Activated T-helper 17 cell treated with anti-CD3 and anti-CD28 coated beads, Interleukin-2, amount 50 U/mL, for 72 hours (primary cell): ENCODE data around the gene CPLX1. TPM values are rescaled to one million over a fixed set of nuclear protein-coding genes. Genes with fewer than 3 reads are reported as not detected.

ENCODE experiments used
- ATAC-seq: fragments of 150-1000 bp; cut with Tn5 transposase; replicated peaks from 2 replicates; pipeline ENCODE4 v1.10.0; 2021; ENCODE audit warnings: mild to moderate bottlenecking, moderate library complexity
- H3K27ac Mint-ChIP-seq: one replicate; pipeline ENCODE4 v1.8.0; 2022; ENCODE audit warnings: mixed read lengths
- H3K27me3 Mint-ChIP-seq: one replicate; pipeline ENCODE4 v1.8.0; 2022; ENCODE audit warnings: mixed read lengths
- H3K36me3 Mint-ChIP-seq: one replicate; pipeline ENCODE4 v1.8.0; 2022; ENCODE audit warnings: low read depth, mild to moderate bottlenecking, mixed read lengths
- H3K4me1 Mint-ChIP-seq: one replicate; pipeline ENCODE4 v1.8.0; 2022; ENCODE audit warnings: mixed read lengths
- H3K4me3 Mint-ChIP-seq: one replicate; pipeline ENCODE4 v1.8.0; 2022; ENCODE audit warnings: mild to moderate bottlenecking, mixed read lengths
- H3K9me3 Mint-ChIP-seq: one replicate; pipeline ENCODE4 v1.8.0; 2022; ENCODE audit warnings: mixed read lengths
- total RNA-seq, 2 donors: library from RNA; stranded (reverse); gene quantifications; one replicate each; pipeline ENCODE4 v1.2.3, GENCODE V29; 2022

CPLX1 gene
- total RNA-seq, 2 donors from 2014 or later = 0.50 to 3.6 TPM

- H3K27me3 Mint-ChIP-seq = no peaks in the 10 kb centered on the region
- peaks cover 45% of the 10 kb centered on the region for H3K36me3 Mint-ChIP-seq
Measured at GRCh38 chr4:735583-735982, 90.3 kb downstream of the CPLX1 start.

More at GRCh38 chr4:735583-735982, 90.3 kb downstream of the CPLX1 start:
- H3K4me3 Mint-ChIP-seq = no peak overlapping the region
- H3K4me1 Mint-ChIP-seq = no peaks in the 10 kb centered on the region
- H3K9me3 Mint-ChIP-seq = no peaks in the 10 kb centered on the region
- ATAC-seq = no peak
- H3K27ac Mint-ChIP-seq = no peak overlapping the region

Other genes with a start within 250 kb of the CPLX1 start
- not detected for gene TMEM271, start 249.8 kb downstream of the CPLX1 start, total RNA-seq
- gene PDE6B, start 200.6 kb downstream of the CPLX1 start, total RNA-seq = 10 to 100 TPM in 1 of 2 donors, 1 to 10 TPM in 1; 5.8 to 10.8 TPM
- gene ATP5ME, start 151.9 kb downstream of the CPLX1 start, total RNA-seq = 100 to 1,000 TPM in 1 of 2 donors, 10 to 100 TPM in 1; 96.5 to 210 TPM
- 10 to 100 TPM; 14.0 to 14.5 TPM for gene MYL5, start 151.6 kb downstream of the CPLX1 start, total RNA-seq
- gene SLC49A3, start 137.0 kb downstream of the CPLX1 start, total RNA-seq = 1 to 10 TPM in 1 of 2 donors, under 1 TPM in 1; 0.61 to 1.4 TPM
- 10 to 100 TPM; 34.4 to 35.3 TPM for gene PCGF3, start 120.3 kb downstream of the CPLX1 start, total RNA-seq
- 100 to 1,000 TPM; 108 to 129 TPM for gene GAK, start 106.2 kb upstream of the CPLX1 start, total RNA-seq
- 1 to 10 TPM; 6.5 to 10.0 TPM for gene TMEM175, start 106.3 kb upstream of the CPLX1 start, total RNA-seq
- gene DGKQ, start 147.4 kb upstream of the CPLX1 start, total RNA-seq = 1 to 10 TPM; 4.8 to 9.0 TPM
- gene IDUA, start 160.9 kb upstream of the CPLX1 start, total RNA-seq = 10 to 100 TPM; 14.9 to 16.4 TPM
- under 1 TPM in 1 of 2 donors, not detected in 1; 0.37 TPM for gene SLC26A1, start 167.3 kb upstream of the CPLX1 start, total RNA-seq
- 10 to 100 TPM; 12.0 to 16.7 TPM for gene FGFRL1, start 185.5 kb upstream of the CPLX1 start, total RNA-seq